Keratinocyte (primary cell): Measurements from ENCODE around the gene RP9. TPM values are rescaled to one million over a fixed set of nuclear protein-coding genes. Genes with fewer than 3 reads are reported as not detected.

Source experiments
- DNase-seq: peaks from one replicate; pipeline ENCODE4 v3.0.0-alpha.2; 2011; ENCODE audit warnings: low read depth, missing footprints, low spot score
- FAIRE-seq: peaks from 2 replicates; lab custom pipeline; 2011; peaks lifted over from hg19 to GRCh38; lab: Jason Lieb, UNC
- H2AFZ ChIP-seq: 2 replicates; pipeline ENCODE4 v1.6.0; 2012; ENCODE audit warnings: low read length, control low read depth, inconsistent platforms; ENCODE audit not compliant: control insufficient read depth
- H3K27ac ChIP-seq: 2 replicates; pipeline ENCODE4 v1.5.1; 2011; ENCODE audit warnings: low read length; ENCODE audit not compliant: control insufficient read depth, insufficient read depth
- H3K27me3 ChIP-seq: 3 replicates; pipeline ENCODE4 v1.6.0; 2011; ENCODE audit warnings: low read length; ENCODE audit not compliant: control insufficient read depth, insufficient read depth; ENCODE audit errors: extremely low read depth
- H3K36me3 ChIP-seq, 2 experiments: 2 replicates in 1 of 2; 3 replicates in 1 of 2; pipeline ENCODE4 v1.5.1; 2011; ENCODE audit warnings: low read length in 2 of 2, mild to moderate bottlenecking in 1 of 2; ENCODE audit not compliant: control insufficient read depth in 2 of 2, insufficient read depth in 2 of 2; ENCODE audit errors: extremely low read depth in 1 of 2
- H3K4me1 ChIP-seq: 3 replicates; pipeline ENCODE4 v1.5.1; 2011; ENCODE audit warnings: low read length; ENCODE audit not compliant: control insufficient read depth, insufficient read depth; ENCODE audit errors: extremely low read depth
- H3K4me2 ChIP-seq: 3 replicates; pipeline ENCODE4 v1.6.0; 2011; ENCODE audit warnings: low read depth, low read length; ENCODE audit not compliant: control insufficient read depth, insufficient read depth; ENCODE audit errors: extremely low read depth
- H3K4me3 ChIP-seq, 3 experiments: fragments of 200-600 bp in 1 of 3; sonication (generic) in 1 of 3; 2 replicates in 2 of 3; 3 replicates in 1 of 3; pipeline ENCODE4 v1.5.1; 2011 to 2016; ENCODE audit warnings: low read length in 3 of 3, mild to moderate bottlenecking in 3 of 3, control low read depth in 2 of 3, inconsistent platforms in 1 of 3, low read depth in 1 of 3, mixed read lengths in 1 of 3, mixed run types in 1 of 3, moderate library complexity in 1 of 3; ENCODE audit not compliant: control insufficient read depth in 2 of 3, insufficient read depth in 2 of 3; ENCODE audit errors: extremely low read depth in 1 of 3
- H3K79me2 ChIP-seq: 2 replicates; pipeline ENCODE4 v1.6.0; 2012; ENCODE audit warnings: low read length; ENCODE audit not compliant: control insufficient read depth, insufficient read depth
- H3K9ac ChIP-seq: 3 replicates; pipeline ENCODE4 v1.6.0; 2011; ENCODE audit warnings: low read length; ENCODE audit not compliant: control insufficient read depth, insufficient read depth; ENCODE audit errors: extremely low read depth
- H3K9me1 ChIP-seq: 3 replicates; pipeline ENCODE4 v1.6.0; 2011; ENCODE audit warnings: low read length; ENCODE audit not compliant: control insufficient read depth, insufficient read depth; ENCODE audit errors: extremely low read depth
- H3K9me3 ChIP-seq: 2 replicates; pipeline ENCODE4 v1.5.1; 2012; ENCODE audit warnings: low read depth, low read length; ENCODE audit not compliant: control insufficient read depth
- H4K20me1 ChIP-seq: 3 replicates; pipeline ENCODE4 v1.6.0; 2011; ENCODE audit warnings: low read length; ENCODE audit not compliant: control insufficient read depth, insufficient read depth; ENCODE audit errors: extremely low read depth
- EZH2 ChIP-seq: IDR thresholded peaks from one replicate; pipeline ENCODE4 v1.6.1; 2012; ENCODE audit warnings: inconsistent platforms, mild to moderate bottlenecking, low read length, moderate library complexity
- dilution Hi-C: fragments of 300-500 bp; cut with MboI; formaldehyde crosslinking; loops from one replicate; pipeline ENCODE4 v1.7.0; 2020; ENCODE audit warnings: low sequenced_read_pairs; ENCODE audit not compliant: extremely low pct_ligation_motif_present
- polyA plus RNA-seq, 5 experiments: library from polyadenylated mRNA; depleted of rRNA in 3 of 5; stranded (reverse) in 3 of 5; stranded (forward) in 1 of 5; unstranded in 1 of 5; fragments of >200 nt; gene quantifications; 1 replicate in 1 of 5; 2 replicates in 3 of 5; 3 replicates in 1 of 5; pipeline versions ENCODE4 v1.2.1 to v1.2.3, GENCODE V29; 2011 to 2012; ENCODE audit warnings: missing spikeins in 2 of 5, low read depth in 1 of 5, low replicate concordance in 1 of 5
- TF ChIP-seq, protein P1 (sequence below), 3 experiments: IDR thresholded peaks in 1 of 3; conservative IDR thresholded peaks in 1 of 3; optimal IDR thresholded peaks in 1 of 3; 2 replicates in 2 of 3; 3 replicates in 1 of 3; pipeline versions ENCODE3 to v1.5.1; 2011; ENCODE audit warnings: low read length in 3 of 3, mild to moderate bottlenecking in 3 of 3, moderate library complexity in 2 of 3, control low read depth in 1 of 3, inconsistent platforms in 1 of 3; ENCODE audit not compliant: insufficient read depth in 2 of 3; ENCODE audit errors: extremely low read depth in 1 of 3

RP9 gene
- polyA plus RNA-seq, 1 donor (not counting 4 experiments of a cell fraction or from before 2014, with no cell fraction given): 17.4 TPM

DNA sequence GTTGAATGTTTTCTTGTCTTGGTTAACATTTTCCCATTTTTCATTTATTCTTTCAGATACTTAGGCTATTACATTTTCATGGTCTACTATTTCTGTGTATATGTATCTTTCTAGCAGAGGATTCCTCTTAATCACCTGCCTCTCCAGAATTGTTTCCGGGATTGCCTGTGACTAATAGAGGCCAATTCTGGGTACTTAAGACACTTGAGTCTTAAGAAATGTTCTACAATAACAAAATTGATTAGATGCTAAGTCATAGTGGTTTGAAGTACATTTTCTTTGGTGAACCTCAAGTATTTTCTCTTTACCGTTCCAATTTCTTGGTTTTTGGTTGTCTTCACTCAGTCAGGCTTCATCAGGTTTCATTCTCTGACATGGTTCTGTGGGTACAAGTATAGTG is 46.6 kb upstream of the RP9 start:
- Histone ChIP-seq H3K9me3 (no peaks in the 10 kb centered on the region), H3K4me1 (no peaks in the 10 kb centered on the region), H3K4me2 (no peak overlapping the region), H2AFZ (no peak overlapping the region), H3K27ac (no peak overlapping the region), H3K36me3 (no peaks in the 10 kb centered on the region), H4K20me1 (no peaks in the 10 kb centered on the region), H3K27me3 (no peaks in the 10 kb centered on the region), H3K79me2 (no peaks in the 10 kb centered on the region), H3K9ac (no peak overlapping the region), H3K4me3 (no peak overlapping the region), H3K9me1 (no peaks in the 10 kb centered on the region)
- dilution Hi-C loops: no loop called here
- FAIRE-seq (no peak), DNase-seq (no peak)
- TF ChIP-seq, protein P1, sequence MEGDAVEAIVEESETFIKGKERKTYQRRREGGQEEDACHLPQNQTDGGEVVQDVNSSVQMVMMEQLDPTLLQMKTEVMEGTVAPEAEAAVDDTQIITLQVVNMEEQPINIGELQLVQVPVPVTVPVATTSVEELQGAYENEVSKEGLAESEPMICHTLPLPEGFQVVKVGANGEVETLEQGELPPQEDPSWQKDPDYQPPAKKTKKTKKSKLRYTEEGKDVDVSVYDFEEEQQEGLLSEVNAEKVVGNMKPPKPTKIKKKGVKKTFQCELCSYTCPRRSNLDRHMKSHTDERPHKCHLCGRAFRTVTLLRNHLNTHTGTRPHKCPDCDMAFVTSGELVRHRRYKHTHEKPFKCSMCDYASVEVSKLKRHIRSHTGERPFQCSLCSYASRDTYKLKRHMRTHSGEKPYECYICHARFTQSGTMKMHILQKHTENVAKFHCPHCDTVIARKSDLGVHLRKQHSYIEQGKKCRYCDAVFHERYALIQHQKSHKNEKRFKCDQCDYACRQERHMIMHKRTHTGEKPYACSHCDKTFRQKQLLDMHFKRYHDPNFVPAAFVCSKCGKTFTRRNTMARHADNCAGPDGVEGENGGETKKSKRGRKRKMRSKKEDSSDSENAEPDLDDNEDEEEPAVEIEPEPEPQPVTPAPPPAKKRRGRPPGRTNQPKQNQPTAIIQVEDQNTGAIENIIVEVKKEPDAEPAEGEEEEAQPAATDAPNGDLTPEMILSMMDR (optimal IDR thresholded peaks at IDR 0.05 in 1 of 3, IDR thresholded peaks at IDR 0.05 in 1 of 3, conservative IDR thresholded peaks at IDR 0.05 in 1 of 3; ENCODE audit: extremely low read depth in 1 of 3, insufficient read depth in 2 of 3, low read length in 3 of 3): no peak
- no peak for TF ChIP-seq EZH2

DNA sequence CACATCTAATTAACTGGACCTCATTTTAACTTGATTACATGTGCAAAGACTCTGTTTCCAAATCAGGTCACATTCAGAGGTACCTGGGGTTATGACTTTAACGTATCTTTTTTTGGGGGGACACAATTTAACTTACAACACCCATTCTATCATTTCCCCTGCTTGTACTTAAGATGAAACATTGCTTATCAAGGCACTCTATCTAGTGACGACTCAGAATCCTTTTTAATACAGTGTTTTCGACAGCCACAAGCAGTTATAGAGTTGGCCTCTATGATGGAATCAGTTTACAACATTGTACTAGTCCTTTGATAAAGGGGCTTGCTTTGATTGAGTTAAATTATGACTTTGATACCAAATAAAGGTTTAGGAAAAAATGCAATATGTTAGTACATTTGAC is 42.9 kb upstream of the RP9 start:
- no peak for FAIRE-seq
- Histone ChIP-seq H3K36me3 (no peaks in the 10 kb centered on the region), H3K79me2 (no peaks in the 10 kb centered on the region), H3K9me1 (no peaks in the 10 kb centered on the region), H3K27me3 (no peaks in the 10 kb centered on the region), H2AFZ (no peak overlapping the region), H3K9me3 (no peaks in the 10 kb centered on the region), H3K4me1 (no peaks in the 10 kb centered on the region), H3K4me2 (no peak overlapping the region), H3K9ac (no peak overlapping the region), H3K4me3 (no peak overlapping the region), H4K20me1 (no peaks in the 10 kb centered on the region), H3K27ac (no peak overlapping the region)
- no peak for DNase-seq
- TF ChIP-seq, protein P1 (optimal IDR thresholded peaks at IDR 0.05 in 1 of 3, IDR thresholded peaks at IDR 0.05 in 1 of 3, conservative IDR thresholded peaks at IDR 0.05 in 1 of 3; ENCODE audit: extremely low read depth in 1 of 3, insufficient read depth in 2 of 3, low read length in 3 of 3): no peak
- no peak for TF ChIP-seq EZH2
- dilution Hi-C loops: no loop called here
